Sigmoid colon (tissue), 7 donors: ENCODE data around the gene PRKN. TPM values are rescaled to one million over a fixed set of nuclear protein-coding genes. Genes with fewer than 3 reads are reported as not detected.

ENCODE experiments used
- DNase-seq: peaks from one replicate; pipeline ENCODE4 v3.0.0-alpha.2; 2019
- H3K27ac ChIP-seq, 4 donors: fragments of 200-600 bp; sonication (generic); one replicate each; pipeline ENCODE4 v1.5.1; 2016 to 2019; ENCODE audit warnings: mild to moderate bottlenecking in 1 of 4
- H3K27me3 ChIP-seq, 3 donors: fragments of 200-600 bp; sonication (generic); one replicate each; pipeline ENCODE4 v1.5.1; 2019; ENCODE audit warnings: mild to moderate bottlenecking in 1 of 3
- H3K36me3 ChIP-seq, 4 donors: fragments of 200-600 bp; sonication (generic); one replicate each; pipeline ENCODE4 v1.5.1; 2016 to 2019
- H3K4me1 ChIP-seq, 4 donors: fragments of 200-600 bp; sonication (generic); one replicate each; pipeline ENCODE4 v1.5.1; 2017 to 2019
- H3K4me3 ChIP-seq, 4 donors: fragments of 200-600 bp; sonication (generic); one replicate each; pipeline ENCODE4 v1.5.1; 2017 to 2019; ENCODE audit warnings: mild to moderate bottlenecking in 2 of 4, moderate library complexity in 1 of 4
- H3K9me3 ChIP-seq, 4 donors: fragments of 200-600 bp in 3 of 4; sonication (generic) in 3 of 4; one replicate each; pipeline versions ENCODE4 v1.5.1 to v1.6.1; 2013 to 2019
- CTCF ChIP-seq, 4 experiments: fragments of 450-650 bp in 3 of 4; fragments of 200-600 bp in 1 of 4; IDR thresholded peaks; one replicate each; pipeline ENCODE4 v1.5.1; 2016 to 2019; ENCODE audit warnings: antibody characterized with exemption in 4 of 4, mild to moderate bottlenecking in 3 of 4, moderate library complexity in 2 of 4
- EP300 ChIP-seq, 4 donors: sonication (generic); formaldehyde crosslinking; IDR thresholded peaks; one replicate each; pipeline ENCODE4 v1.6.1; 2017; ENCODE audit warnings: antibody characterized with exemption in 4 of 4
- POLR2A ChIP-seq, 2 donors: fragments of 450-650 bp; IDR thresholded peaks; one replicate each; pipeline ENCODE4 v1.6.1; 2016; ENCODE audit warnings: antibody characterized with exemption in 2 of 2, mild to moderate bottlenecking in 2 of 2, moderate library complexity in 2 of 2
- POLR2AphosphoS5 ChIP-seq, 4 donors: sonication (generic); formaldehyde crosslinking; IDR thresholded peaks; one replicate each; pipeline ENCODE4 v1.6.1; 2017; ENCODE audit warnings: antibody characterized with exemption in 4 of 4
- WGBS, 2 donors: extraction: QIAGEN DNeasy Blood & Tissue Kit; methylation state at CpG; one replicate each; pipeline ENCODE4 v1.1.7; 2013; 5-methylcytosine and 5-hydroxymethylcytosine counted together
- intact Hi-C: fragments of 100-400 bp; cut with DNase I; formaldehyde crosslinking; loops from one replicate; pipeline ENCODE4 v1.15.1; 2023
- polyA plus RNA-seq, 3 donors: library from polyadenylated mRNA; stranded (reverse); fragments of 200-250 nt; gene quantifications; one replicate each; pipeline ENCODE4 v1.2.3, GENCODE V29; 2013
- total RNA-seq, 4 donors: library from RNA; depleted of rRNA; stranded (reverse); fragments of >200 nt; gene quantifications; one replicate each; pipeline ENCODE4 v1.1.0, GENCODE V29; 2016
- donor health status: healthy with polysubstance abuse.
- donor health status: Bipolar disorder and iron deficiency.
- donor health status: healthy.

PRKN gene
- total and polyA plus RNA-seq, 7 donors, result 0.38 to 173 (median 9.7) TPM

- Histone ChIP-seq H3K9me3 (peaks cover 0 to 3% (median 0%) of the 10 kb centered on the region in 4 donors), H3K4me1 (peaks cover 0 to 17% (median 8%) of the 10 kb centered on the region in 4 donors), H3K27ac (no peak overlapping the region), H3K27me3 (no peaks in the 10 kb centered on the region), H3K4me3 (no peak overlapping the region), H3K36me3 (no peaks in the 10 kb centered on the region)
- intact Hi-C loops, result no loop called here
- TF ChIP-seq CTCF (IDR thresholded peaks at IDR 0.05) (no peak), EP300 (IDR thresholded peaks at IDR 0.05) (no peak), POLR2AphosphoS5 (IDR thresholded peaks at IDR 0.05) (no peak), POLR2A (IDR thresholded peaks at IDR 0.05) (no peak)
- 80 to 82% methylated on average over 8 of the region's 8 CpGs for WGBS, 2 donors
- DNase-seq, result no peak
Observed at GRCh38 chr6:161792851-161793493, 934.6 kb downstream of the PRKN start.

DNA sequence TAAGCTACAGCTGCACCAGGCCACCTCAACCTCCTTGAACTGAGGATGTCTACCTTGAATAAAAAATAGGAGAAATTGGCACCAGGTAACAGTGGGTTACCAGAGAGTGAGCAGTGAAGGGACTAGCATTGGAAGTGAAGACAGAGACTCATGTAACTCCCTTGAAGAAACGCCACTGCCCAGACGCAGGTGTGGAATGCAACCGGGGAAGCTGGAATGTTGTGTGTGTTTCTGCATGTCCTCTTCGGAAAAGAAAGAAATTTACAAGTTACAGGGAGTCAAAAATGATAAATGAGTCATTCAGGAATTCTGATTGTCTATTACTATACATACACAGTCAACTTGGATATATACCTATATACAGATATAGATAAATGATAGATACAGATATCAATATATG, 939.0 kb downstream of the PRKN start:
- 87 to 93% methylated on average over 4 of the region's 4 CpGs for WGBS, 2 donors
- DNase-seq, result no peak
- Histone ChIP-seq H3K4me1 (no peaks in the 10 kb centered on the region), H3K4me3 (no peak overlapping the region), H3K9me3 (peaks cover 0 to 3% (median 0%) of the 10 kb centered on the region in 4 donors), H3K27me3 (no peaks in the 10 kb centered on the region), H3K27ac (no peak overlapping the region), H3K36me3 (no peaks in the 10 kb centered on the region)
- intact Hi-C loops, result no loop called here
- no peak for TF ChIP-seq POLR2A (IDR thresholded peaks at IDR 0.05)
- no peak for TF ChIP-seq CTCF (IDR thresholded peaks at IDR 0.05)
- TF ChIP-seq EP300 (IDR thresholded peaks at IDR 0.05), result no peak
- no peak for TF ChIP-seq POLR2AphosphoS5 (IDR thresholded peaks at IDR 0.05)

GRCh38 chr6:161772176-161772575, 955.4 kb downstream of the PRKN start:
- DNase-seq, result no peak
- WGBS, 2 donors, result 80 to 85% methylated on average over 7 of the region's 7 CpGs

DNA sequence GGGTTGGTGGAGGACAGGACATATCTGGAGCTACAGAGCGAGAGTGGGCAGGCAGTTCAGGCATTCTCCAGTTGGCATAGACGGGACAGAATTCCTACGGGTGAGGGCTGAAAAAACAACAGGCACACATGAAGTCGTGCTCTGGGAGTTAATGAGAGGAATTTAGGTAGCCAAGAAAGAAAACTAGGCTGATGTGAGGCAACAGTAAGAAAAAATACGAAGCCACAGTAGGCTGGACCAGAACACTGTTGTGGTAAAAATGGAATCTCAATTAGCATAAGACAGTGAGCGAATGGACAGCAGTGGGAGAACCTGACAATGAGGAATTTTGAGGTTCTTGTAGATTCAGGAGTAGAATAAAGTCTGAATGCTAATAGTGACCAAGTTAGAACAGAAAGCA, 965.6 kb downstream of the PRKN start:
- no peaks in the 10 kb centered on the region for H3K9me3 ChIP-seq
- 85 to 87% methylated on average over 6 of the region's 6 CpGs for WGBS, 2 donors
- TF ChIP-seq CTCF (IDR thresholded peaks at IDR 0.05), result no peak
- TF ChIP-seq EP300 (IDR thresholded peaks at IDR 0.05), result no peak
- no peak for TF ChIP-seq POLR2A (IDR thresholded peaks at IDR 0.05)
- no peak for TF ChIP-seq POLR2AphosphoS5 (IDR thresholded peaks at IDR 0.05)

More at GRCh38 chr6:161772176-161772575, 955.4 kb downstream of the PRKN start:
- intact Hi-C loops, result no loop called here
- no peak overlapping the region for H3K4me3 ChIP-seq
- H3K9me3 ChIP-seq, result no peaks in the 10 kb centered on the region
- H3K36me3 ChIP-seq, result no peaks in the 10 kb centered on the region
- peaks cover 0 to 12% (median 9%) of the 10 kb centered on the region in 4 donors for H3K4me1 ChIP-seq
- no peaks in the 10 kb centered on the region for H3K27me3 ChIP-seq
- no peak for TF ChIP-seq POLR2A (IDR thresholded peaks at IDR 0.05)
- no peak overlapping the region for H3K27ac ChIP-seq

DNA sequence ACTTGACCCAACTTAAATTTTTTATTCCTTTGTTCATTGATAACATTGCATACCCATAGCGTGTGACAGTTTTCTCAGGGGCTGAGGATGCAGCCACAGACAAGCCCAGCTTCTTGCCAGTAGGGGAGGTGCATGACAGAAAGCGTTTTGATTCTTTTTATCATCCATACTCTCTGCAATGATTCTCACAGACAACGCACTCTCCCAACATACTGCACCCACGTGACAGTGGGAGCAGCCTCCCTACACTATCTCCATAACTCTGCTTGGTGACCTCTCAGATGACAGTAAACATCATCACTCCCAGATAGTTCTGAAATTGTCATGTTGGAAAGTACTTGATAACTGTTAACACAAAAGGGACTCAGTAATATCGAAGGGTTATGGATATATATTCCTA, 972.5 kb downstream of the PRKN start:
- 70 to 74% methylated on average over 5 of the region's 5 CpGs for WGBS, 2 donors
- Histone ChIP-seq H3K4me1 (no peaks in the 10 kb centered on the region), H3K27ac (no peak overlapping the region), H3K36me3 (no peaks in the 10 kb centered on the region), H3K4me3 (no peak overlapping the region), H3K9me3 (no peaks in the 10 kb centered on the region), H3K27me3 (no peaks in the 10 kb centered on the region)
- intact Hi-C loops, result no loop called here
- no peak for DNase-seq
- TF ChIP-seq CTCF (IDR thresholded peaks at IDR 0.05) (no peak), POLR2AphosphoS5 (IDR thresholded peaks at IDR 0.05) (no peak), POLR2A (IDR thresholded peaks at IDR 0.05) (no peak)

More for the DNA sequence above, 965.6 kb downstream of the PRKN start:
- intact Hi-C loops, result no loop called here
- Histone ChIP-seq H3K27ac (no peak overlapping the region), H3K4me1 (no peaks in the 10 kb centered on the region), H3K27me3 (no peaks in the 10 kb centered on the region), H3K4me3 (no peak overlapping the region), H3K36me3 (no peaks in the 10 kb centered on the region)
- DNase-seq, result no peak
